AG09319 (cell line): Measurements from ENCODE around the gene INPPL1.

Experiments used
- DNase-seq: peaks from one replicate; pipeline ENCODE4 v3.0.0-alpha.2; 2010; ENCODE audit warnings: low read depth; ENCODE audit errors: extremely low read depth
- CTCF ChIP-seq: IDR thresholded peaks from 2 replicates; pipeline ENCODE4 v1.5.1; 2011; ENCODE audit warnings: low read depth, mild to moderate bottlenecking, inconsistent platforms, low read length, moderate library complexity

The INPPL1 gene

GRCh38 chr11:72244060-72244360, 19.4 kb downstream of the INPPL1 start, which contains the start of gene PHOX2A:
Gene PHOX2A (minus strand): TSS chr11:72244176. CDS start chr11:72244004, 172 bp downstream.
- no peak for TF ChIP-seq CTCF
- no peak for DNase-seq

GRCh38 chr11:72244361-72245262, 20.0 kb downstream of the INPPL1 start:
- no peak for TF ChIP-seq CTCF
- DNase-seq: no peak

- DNase-seq: no peak
- no peak for TF ChIP-seq CTCF
These were observed 20.8 kb downstream of the INPPL1 start for GRCh38 chr11:72245263-72245816.

- TF ChIP-seq CTCF: no peak
- no peak for DNase-seq
These were observed 23.0 kb downstream of the INPPL1 start for GRCh38 chr11:72247584-72247983.

GRCh38 chr11:72249961-72250360, 25.4 kb downstream of the INPPL1 start:
- no peak for TF ChIP-seq CTCF
- no peak for DNase-seq

- no peak for DNase-seq
- TF ChIP-seq CTCF: no peak
These were observed 26.3 kb downstream of the INPPL1 start for GRCh38 chr11:72250661-72251464.

GRCh38 chr11:72251614-72252013, 27.0 kb downstream of the INPPL1 start:
- no peak for TF ChIP-seq CTCF
- DNase-seq: no peak
